ENCODE measurements around the gene GSDME.

The GSDME gene

GRCh38 chr7:24697416-24697815 lies 59.8 kb downstream of the GSDME start:
- Histone ChIP-seq H3K4me3 (no peak overlapping the region), H3K27ac (no peak overlapping the region)
- no peak for DNase-seq (ENCODE audit: low spot score)
- TF ChIP-seq, protein P1, sequence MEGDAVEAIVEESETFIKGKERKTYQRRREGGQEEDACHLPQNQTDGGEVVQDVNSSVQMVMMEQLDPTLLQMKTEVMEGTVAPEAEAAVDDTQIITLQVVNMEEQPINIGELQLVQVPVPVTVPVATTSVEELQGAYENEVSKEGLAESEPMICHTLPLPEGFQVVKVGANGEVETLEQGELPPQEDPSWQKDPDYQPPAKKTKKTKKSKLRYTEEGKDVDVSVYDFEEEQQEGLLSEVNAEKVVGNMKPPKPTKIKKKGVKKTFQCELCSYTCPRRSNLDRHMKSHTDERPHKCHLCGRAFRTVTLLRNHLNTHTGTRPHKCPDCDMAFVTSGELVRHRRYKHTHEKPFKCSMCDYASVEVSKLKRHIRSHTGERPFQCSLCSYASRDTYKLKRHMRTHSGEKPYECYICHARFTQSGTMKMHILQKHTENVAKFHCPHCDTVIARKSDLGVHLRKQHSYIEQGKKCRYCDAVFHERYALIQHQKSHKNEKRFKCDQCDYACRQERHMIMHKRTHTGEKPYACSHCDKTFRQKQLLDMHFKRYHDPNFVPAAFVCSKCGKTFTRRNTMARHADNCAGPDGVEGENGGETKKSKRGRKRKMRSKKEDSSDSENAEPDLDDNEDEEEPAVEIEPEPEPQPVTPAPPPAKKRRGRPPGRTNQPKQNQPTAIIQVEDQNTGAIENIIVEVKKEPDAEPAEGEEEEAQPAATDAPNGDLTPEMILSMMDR (IDR thresholded peaks at IDR 0.05) = no peak

- TF ChIP-seq, protein P1 (IDR thresholded peaks at IDR 0.05) = no peak
- no peak for DNase-seq (ENCODE audit: low spot score)
- H3K4me3 ChIP-seq = no peak overlapping the region
- H3K27ac ChIP-seq = no peak overlapping the region
These were observed 64.7 kb downstream of the GSDME start for GRCh38 chr7:24692592-24692991.

DNA sequence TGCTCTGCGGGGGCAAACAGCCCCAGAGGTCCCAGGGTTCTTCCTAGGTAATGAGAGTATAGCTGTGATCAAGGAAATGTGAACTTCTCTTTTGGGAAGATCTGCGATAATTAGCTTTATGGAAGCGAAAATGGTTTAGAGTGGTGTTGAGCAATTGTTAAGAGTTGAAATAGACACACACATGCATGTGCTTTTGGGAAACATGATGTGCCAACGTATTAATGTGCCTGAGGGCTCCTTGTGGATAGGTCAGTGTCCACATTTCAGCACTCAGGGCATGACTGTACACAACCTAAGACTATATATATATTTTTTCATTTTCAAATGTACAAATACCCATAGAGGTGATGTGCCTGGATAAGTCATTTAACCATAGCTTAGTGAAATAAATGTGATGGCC lies 67.0 kb downstream of the GSDME start:
- Histone ChIP-seq H3K27ac (no peak overlapping the region), H3K4me3 (no peak overlapping the region)
- TF ChIP-seq, protein P1 (IDR thresholded peaks at IDR 0.05) = no peak
- no peak for DNase-seq (ENCODE audit: low spot score)

GRCh38 chr7:24685708-24686107 lies 71.6 kb downstream of the GSDME start:
- H3K4me3 ChIP-seq = no peak overlapping the region
- no peak for DNase-seq (ENCODE audit: low spot score)
- TF ChIP-seq, protein P1 (IDR thresholded peaks at IDR 0.05) = no peak
- no peak overlapping the region for H3K27ac ChIP-seq

DNA sequence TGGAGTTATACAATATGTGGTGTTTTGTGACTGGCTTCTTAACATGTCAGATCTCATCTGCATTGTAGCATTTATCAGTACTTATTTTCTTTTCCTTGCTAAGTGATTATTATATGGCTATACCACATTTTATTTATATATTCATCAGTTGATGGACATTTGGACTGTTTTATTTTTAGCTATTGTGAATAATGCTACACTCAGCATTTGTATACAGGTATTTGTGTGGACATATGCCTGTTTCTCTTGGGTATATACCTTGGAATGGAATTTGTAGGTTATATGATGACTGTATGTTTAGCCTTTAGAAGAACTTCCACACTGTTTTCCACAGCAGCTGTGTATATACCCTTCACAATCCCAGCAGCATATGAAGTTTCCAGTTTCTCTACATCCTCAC lies 86.5 kb downstream of the GSDME start:
- no peak for DNase-seq (ENCODE audit: low spot score)
- TF ChIP-seq, protein P1 (IDR thresholded peaks at IDR 0.05) = no peak
- no peak overlapping the region for H3K4me3 ChIP-seq
- no peak overlapping the region for H3K27ac ChIP-seq

- no peak overlapping the region for H3K4me3 ChIP-seq
These were observed 87.2 kb downstream of the GSDME start for GRCh38 chr7:24669971-24670591.

More at GRCh38 chr7:24669971-24670591, 87.2 kb downstream of the GSDME start:
- TF ChIP-seq, protein P1 (IDR thresholded peaks at IDR 0.05) = no peak
- H3K27ac ChIP-seq = no peak overlapping the region
- no peak for DNase-seq (ENCODE audit: low spot score)

Data from coronary artery (tissue), 2 donors.